GM18517 (cell line): ENCODE results near the gene PCSK7.
"Not testable (repeated sequence)": the region's sequence is repeated elsewhere in the genome, so short reads cannot be mapped to it uniquely, and the experiment has no call there.

Experiments used
- ATAC-seq: cut with Tn5 transposase; IDR thresholded peaks from one replicate; pipeline ENCODE4 v1.9.1; 2021; ENCODE audit warnings: mild to moderate bottlenecking, moderate library complexity; ENCODE audit not compliant: unreplicated experiment

Gene PCSK7

GRCh38 chr11:117186431-117186761 is 45.5 kb downstream of the PCSK7 start:
- ATAC-seq, result no peak

DNA sequence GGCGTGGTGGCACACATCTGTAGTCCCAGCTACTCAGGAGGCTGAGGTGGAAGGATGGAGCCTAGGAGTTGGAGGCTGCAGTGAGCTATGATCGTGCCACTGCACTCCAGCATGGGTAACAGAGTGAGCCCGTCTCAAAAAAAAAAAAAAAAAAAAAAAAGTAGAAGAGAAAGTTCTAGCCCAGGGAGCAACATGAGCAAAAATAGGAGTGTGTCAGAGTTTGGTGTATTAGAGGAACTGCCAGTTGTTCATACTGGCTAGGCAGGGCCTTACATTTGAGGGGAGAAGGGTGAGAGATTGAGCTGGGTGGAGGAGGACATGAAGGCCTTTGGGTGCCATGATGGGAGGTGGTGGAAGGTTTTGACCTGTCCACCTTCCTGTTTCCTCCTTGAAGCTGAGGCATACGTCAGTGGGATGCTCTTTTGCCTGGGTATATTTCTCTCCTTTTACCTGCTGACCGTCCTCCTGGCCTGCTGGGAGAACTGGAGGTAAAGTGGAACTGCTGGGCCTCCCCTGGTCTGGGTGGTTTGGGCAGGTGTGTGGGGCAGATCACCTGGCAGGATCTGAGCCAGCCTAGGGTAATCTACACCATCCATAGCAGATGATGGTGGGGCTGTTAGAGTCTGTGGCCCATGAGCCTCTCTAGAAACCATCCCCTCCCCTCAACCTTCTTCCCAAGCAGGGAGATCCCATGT is 46.0 kb downstream of the PCSK7 start:
- ATAC-seq, result no peak

DNA sequence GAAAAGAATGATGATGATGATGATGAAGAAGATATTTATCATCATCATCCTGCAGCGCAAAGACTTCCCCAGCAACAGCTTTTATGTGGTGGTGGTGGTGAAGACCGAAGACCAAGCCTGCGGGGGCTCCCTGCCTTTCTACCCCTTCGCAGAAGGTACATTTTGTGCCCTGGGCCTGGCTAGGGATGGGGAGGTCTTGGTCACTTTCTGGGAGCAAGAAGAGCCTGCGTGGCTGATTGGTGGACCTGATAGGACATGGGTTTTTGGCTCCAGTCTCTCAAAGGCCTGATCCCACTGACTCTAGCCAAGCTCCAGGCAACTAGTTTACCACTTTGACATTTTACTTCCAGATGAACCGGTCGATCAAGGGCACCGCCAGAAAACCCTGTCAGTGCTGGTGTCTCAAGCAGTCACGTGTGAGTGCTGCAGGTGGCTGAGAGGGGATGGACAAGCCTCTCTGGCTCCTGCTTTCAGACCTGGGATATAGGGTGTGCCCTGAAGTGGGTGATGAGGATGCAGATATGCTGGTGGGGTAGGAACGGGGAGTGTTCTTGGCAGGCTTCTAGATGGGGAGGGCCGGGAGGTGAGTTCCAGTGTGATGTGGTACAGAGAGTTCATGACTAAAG is 48.0 kb downstream of the PCSK7 start:
- ATAC-seq, result no peak

- ATAC-seq, result not testable (repeated sequence)
These were observed 48.7 kb downstream of the PCSK7 start for GRCh38 chr11:117183178-117183577.

- no peak for ATAC-seq
These were observed 49.3 kb downstream of the PCSK7 start for GRCh38 chr11:117182551-117182935.

GRCh38 chr11:117181586-117182550 is 50.0 kb downstream of the PCSK7 start:
- no peak for ATAC-seq

GRCh38 chr11:117180661-117181585 is 51.0 kb downstream of the PCSK7 start:
- ATAC-seq, result no peak

DNA sequence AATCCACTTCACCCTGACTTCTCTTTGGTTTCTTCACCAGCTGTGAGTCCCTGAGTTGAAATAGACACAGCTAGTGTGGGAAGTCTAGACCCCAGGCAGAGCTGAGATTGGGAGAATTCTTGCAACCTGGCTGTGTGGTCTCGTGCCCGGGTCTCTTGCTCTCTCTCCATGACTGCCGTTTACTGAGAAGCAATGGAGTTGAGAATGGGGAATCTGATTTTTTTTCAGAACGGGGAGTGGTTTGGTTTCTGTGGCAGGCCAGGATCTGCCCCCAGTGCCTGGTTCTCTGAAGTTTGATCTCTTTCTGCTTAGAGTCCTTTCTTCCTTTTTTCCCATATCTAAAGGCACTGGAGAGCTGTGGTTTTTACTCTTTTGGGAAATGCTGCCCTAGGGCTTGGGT is 51.9 kb downstream of the PCSK7 start:
- ATAC-seq, result no peak

GRCh38 chr11:117179048-117179999 is 52.5 kb downstream of the PCSK7 start:
- peak; percentile 26 for ATAC-seq

DNA sequence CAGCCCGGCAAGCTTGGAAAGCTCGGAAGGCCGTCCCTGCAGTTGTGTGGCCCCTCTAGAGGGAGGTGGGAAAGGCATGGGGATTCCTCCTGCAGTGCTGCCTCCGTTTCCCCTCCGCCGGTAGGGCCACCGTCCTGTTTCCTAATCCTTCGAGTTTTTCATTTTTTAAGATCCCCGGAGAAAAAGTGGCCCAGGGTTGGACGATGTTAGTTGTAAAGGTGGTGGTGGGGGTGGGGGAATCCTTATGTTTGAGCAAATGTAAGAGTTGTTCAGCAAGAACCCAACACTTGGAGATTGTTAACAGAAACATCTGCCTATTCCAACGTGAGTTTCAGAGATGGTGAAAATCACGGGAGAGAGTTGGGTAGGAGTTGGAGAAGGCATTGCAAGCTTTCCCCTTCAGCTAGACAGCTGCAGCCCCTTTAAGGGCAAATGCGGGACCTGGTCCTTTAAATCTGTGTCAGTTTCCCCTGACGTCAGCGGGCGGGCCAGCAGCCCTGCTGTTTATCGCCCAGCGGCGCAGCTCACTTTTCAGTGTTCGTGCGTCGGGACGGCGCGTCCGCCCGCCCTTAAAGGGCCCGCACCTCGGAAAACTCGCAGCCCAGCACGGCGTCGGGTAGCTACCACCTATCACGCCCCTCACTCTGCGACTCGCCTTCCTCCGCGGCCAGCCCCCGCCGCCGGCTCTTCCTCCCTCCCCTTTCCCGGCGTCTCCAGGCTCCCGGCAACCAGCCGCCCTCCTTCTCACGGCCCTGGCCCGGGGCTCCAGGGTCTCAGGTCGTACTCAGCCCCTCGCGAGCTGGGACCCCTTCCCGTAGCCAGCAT is 53.5 kb downstream of the PCSK7 start, which contains the start of gene SIDT2:
TSS of gene SIDT2 (plus strand) at position 534 of the 825 bp plus-strand sequence. CDS start 521 bp downstream, outside the sequence.
- peak; percentile 83 for ATAC-seq

DNA sequence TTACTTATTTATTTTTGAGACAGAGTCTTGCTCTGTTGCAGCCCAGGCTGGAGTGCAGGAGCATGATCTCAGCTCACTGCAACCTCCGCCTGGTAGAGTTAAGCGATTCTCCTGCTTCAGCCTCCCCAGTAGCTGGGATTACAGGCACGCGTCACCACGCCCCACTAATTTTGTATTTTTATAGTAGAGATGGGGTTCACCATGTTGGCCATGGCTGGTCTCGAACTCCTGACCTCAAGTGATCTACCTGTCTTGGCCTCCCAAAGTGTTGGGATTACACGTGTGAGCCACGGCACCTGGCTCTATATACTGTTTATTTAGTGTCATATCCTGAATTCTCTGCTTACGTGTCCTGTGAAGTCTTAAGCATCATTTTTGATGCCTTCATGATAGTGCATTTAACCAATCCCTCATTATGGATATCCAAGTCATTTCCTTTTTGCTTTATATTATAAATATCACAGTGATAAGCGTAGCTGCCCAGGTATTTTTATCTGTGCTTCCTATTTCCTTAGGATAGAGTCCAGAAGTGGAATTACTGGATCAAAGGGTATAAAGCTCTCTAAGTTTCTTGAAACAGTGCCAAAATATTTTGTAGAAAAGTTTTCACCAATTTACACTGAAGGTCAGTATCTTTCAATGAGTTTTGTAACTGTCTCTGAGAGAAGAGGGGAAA is 54.2 kb downstream of the PCSK7 start:
- no peak for ATAC-seq

DNA sequence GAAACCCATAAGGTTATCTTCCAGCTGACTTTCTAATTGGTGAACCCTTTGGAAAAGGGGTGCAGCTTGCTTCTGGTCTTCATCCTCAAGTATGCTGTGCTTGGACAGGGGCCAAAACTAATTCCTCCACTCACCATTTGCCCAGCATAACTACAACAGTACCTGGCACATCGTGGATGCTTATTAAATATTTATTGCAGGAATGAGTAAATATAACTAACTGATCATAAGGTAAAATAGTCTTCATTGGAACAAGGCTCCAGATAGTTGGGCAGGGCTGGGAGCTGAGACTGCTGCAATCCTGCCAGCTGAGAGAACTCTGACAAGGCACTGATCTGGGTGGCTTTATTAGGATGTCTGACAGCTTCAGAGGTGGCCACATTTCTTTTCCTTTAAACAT is 55.7 kb downstream of the PCSK7 start:
- ATAC-seq, result no peak

DNA sequence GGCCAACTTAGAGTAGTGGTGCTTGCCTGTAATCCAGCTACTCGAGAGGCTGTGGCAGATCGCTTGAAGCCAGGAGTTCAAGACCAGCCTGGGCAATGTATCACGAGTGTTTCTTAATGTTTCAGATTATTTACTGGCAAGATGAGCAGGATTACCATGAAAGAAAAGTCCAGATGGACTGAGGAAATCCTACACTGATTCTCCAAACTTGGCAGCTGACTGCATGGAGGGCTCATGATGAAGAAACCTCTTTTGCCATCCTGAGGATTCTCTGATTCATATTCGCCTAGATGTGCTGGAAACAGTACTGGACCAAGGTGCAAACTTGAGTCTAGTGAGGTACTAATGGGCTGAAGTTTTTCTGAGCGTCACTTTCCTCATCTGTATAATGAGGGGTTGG is 56.1 kb downstream of the PCSK7 start:
- ATAC-seq, result no peak

- no peak for ATAC-seq
These were observed 56.8 kb downstream of the PCSK7 start for GRCh38 chr11:117175104-117175503.

DNA sequence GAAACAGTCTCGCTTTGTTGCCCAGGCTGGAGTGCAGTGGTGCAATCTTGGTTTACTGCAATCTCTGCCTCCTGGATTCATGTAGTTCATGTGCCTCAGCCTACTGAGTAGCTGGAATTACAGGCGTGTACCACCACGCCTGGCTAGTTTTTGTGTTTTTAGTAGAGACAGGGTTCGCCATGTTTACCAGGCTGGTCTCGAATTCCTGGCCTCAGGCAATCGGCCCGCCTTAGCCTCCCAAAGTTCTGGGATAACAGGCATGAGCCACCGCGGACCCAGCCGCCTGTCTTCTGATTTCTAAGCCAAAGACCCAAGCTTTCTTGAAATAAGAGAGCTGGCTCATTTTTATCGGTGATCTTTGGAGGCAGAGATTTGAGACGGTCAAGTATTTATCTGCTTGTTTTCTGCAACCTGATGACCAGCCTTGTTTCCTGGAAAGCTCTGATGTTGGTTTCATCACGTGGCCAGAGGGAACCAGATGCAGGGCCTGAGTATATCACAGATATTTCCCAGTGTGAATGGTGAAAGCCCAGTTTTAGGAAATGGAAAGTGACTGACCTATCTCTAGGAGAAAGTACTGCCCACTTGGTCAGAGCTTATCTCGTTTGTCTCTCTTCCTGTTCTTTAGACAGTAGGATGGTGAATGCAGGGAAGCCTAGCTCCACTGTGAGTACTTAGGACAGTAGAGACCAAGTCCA is 59.0 kb downstream of the PCSK7 start:
- ATAC-seq, result no peak

GRCh38 chr11:117171404-117172061 is 60.3 kb downstream of the PCSK7 start:
- no peak for ATAC-seq

- ATAC-seq, result no peak
These were observed 60.9 kb downstream of the PCSK7 start for GRCh38 chr11:117171007-117171403.
